Hepatocyte (in vitro differentiated cells): ENCODE measurements around the gene ERC2.

Experiments used
- EZH2 ChIP-seq: fragments of 200-600 bp; sonication (generic); IDR thresholded peaks from 2 replicates; pipeline ENCODE4 v1.6.1; 2016; ENCODE audit warnings: antibody characterized with exemption, mild to moderate bottlenecking, borderline replicate concordance
- TF ChIP-seq, protein P1 (sequence below): fragments of 200-600 bp; sonication (generic); IDR thresholded peaks from 2 replicates; pipeline ENCODE4 v1.5.1; 2016; ENCODE audit warnings: antibody characterized with exemption, mild to moderate bottlenecking; ENCODE audit not compliant: poor library complexity

DNA sequence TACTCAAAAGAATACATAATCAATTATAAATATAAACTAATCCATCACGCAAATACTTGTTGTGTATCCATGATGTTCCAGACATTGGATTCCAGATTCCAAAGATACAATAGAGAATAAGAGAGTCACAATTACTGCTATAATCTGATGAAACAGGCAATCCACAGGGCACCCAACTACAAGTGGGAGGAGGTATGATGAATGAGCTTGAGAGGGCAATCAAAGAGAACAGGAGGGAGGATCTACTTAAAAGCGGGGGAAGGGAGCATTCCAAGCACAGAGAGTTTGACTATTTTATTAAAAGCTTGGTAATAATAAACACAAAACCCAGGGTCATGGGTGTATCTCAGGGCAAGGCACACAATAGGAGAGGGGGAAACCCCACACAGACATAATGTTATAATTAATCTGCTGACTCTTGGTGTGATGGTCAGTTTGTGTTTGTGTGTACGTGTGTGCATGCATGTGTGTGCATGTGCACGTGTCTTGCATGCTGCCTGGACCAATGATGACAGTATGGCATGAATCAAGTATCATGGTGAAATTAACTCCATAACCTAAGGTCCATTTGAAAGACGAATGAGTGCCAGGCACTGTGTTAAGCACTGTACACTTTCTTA lies 655.8 kb downstream of the ERC2 start:
- TF ChIP-seq, protein P1, sequence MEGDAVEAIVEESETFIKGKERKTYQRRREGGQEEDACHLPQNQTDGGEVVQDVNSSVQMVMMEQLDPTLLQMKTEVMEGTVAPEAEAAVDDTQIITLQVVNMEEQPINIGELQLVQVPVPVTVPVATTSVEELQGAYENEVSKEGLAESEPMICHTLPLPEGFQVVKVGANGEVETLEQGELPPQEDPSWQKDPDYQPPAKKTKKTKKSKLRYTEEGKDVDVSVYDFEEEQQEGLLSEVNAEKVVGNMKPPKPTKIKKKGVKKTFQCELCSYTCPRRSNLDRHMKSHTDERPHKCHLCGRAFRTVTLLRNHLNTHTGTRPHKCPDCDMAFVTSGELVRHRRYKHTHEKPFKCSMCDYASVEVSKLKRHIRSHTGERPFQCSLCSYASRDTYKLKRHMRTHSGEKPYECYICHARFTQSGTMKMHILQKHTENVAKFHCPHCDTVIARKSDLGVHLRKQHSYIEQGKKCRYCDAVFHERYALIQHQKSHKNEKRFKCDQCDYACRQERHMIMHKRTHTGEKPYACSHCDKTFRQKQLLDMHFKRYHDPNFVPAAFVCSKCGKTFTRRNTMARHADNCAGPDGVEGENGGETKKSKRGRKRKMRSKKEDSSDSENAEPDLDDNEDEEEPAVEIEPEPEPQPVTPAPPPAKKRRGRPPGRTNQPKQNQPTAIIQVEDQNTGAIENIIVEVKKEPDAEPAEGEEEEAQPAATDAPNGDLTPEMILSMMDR = no peak
- no peak for TF ChIP-seq EZH2
